AG10803 (cell line): ENCODE results near the gene DDX55.
A peak's percentile ranks its signal among the peaks of the same experiment; 100 is the strongest.

Experiments
- DNase-seq: peaks from one replicate; pipeline ENCODE4 v3.0.0; 2010; ENCODE audit warnings: low read depth
- H3K4me3 ChIP-seq: 2 replicates; pipeline ENCODE4 v1.5.1; 2011; ENCODE audit warnings: mild to moderate bottlenecking, low read length, control low read depth
- TF ChIP-seq, protein P1 (sequence below): conservative IDR thresholded peaks from 2 replicates; pipeline ENCODE4 v1.5.1; 2011; ENCODE audit warnings: mild to moderate bottlenecking, low read length, control low read depth, inconsistent platforms

Gene DDX55

DNA sequence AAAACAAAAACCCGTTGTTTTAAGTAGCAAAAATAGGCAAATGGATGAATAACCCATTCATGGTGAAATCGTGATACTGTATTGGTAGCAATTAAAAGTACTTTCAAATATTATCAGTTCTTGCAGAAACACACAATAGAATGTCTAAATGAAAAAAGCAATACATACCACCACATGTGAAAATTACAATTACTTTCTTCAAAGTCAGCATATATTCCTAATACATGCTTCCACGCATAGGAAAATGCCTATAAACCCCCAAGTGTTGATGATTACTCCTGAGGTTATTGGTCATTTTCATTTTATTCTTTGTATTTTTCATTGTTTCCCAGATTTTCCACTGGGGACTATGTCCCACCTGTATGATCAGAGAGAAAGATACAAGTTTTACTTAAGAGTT, 15.2 kb downstream of the DDX55 start:
- DNase-seq: no peak
- TF ChIP-seq, protein P1, sequence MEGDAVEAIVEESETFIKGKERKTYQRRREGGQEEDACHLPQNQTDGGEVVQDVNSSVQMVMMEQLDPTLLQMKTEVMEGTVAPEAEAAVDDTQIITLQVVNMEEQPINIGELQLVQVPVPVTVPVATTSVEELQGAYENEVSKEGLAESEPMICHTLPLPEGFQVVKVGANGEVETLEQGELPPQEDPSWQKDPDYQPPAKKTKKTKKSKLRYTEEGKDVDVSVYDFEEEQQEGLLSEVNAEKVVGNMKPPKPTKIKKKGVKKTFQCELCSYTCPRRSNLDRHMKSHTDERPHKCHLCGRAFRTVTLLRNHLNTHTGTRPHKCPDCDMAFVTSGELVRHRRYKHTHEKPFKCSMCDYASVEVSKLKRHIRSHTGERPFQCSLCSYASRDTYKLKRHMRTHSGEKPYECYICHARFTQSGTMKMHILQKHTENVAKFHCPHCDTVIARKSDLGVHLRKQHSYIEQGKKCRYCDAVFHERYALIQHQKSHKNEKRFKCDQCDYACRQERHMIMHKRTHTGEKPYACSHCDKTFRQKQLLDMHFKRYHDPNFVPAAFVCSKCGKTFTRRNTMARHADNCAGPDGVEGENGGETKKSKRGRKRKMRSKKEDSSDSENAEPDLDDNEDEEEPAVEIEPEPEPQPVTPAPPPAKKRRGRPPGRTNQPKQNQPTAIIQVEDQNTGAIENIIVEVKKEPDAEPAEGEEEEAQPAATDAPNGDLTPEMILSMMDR: no peak
- no peak overlapping the region for H3K4me3 ChIP-seq

DNA sequence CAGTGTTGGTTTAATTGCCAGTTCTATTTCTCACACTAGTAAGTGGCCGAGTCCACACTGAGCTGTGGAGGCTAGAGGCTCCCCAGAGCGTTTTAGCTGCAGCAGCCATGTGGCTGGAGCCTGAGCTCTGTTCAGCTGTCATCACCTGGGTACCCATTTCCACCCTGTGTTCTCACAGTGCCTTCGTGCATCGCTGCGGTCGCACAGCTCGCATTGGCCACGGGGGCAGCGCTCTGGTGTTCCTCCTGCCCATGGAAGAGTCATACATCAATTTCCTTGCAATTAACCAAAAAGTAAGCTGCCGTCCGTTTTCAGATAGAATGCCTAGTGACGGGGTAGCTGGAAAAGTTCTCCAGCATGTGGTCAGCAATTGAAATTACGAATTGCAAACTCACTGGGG, 15.7 kb downstream of the DDX55 start:
- no peak overlapping the region for H3K4me3 ChIP-seq
- TF ChIP-seq, protein P1: no peak
- no peak for DNase-seq

DNA sequence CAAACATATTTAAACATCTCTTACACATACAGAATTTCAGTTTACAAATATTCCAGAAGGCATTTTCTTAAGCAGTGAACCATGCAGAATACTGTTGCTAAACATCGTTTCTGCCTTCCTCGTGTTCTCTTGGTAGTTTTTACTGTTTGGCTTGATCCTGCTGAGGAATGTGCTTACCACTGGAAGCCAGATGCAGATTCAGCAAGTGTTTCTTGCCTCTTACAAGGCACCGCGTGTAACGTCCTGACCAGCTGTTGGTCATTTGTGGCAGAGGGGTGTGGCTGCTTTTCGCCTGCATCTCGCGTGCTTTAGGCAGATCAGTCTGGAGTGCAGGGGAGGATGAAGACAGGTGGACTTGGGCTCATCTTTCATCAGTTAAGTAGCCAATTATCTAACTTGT, 19.2 kb downstream of the DDX55 start:
- no peak overlapping the region for H3K4me3 ChIP-seq
- DNase-seq: peak; percentile 77
- TF ChIP-seq, protein P1: no peak

DNA sequence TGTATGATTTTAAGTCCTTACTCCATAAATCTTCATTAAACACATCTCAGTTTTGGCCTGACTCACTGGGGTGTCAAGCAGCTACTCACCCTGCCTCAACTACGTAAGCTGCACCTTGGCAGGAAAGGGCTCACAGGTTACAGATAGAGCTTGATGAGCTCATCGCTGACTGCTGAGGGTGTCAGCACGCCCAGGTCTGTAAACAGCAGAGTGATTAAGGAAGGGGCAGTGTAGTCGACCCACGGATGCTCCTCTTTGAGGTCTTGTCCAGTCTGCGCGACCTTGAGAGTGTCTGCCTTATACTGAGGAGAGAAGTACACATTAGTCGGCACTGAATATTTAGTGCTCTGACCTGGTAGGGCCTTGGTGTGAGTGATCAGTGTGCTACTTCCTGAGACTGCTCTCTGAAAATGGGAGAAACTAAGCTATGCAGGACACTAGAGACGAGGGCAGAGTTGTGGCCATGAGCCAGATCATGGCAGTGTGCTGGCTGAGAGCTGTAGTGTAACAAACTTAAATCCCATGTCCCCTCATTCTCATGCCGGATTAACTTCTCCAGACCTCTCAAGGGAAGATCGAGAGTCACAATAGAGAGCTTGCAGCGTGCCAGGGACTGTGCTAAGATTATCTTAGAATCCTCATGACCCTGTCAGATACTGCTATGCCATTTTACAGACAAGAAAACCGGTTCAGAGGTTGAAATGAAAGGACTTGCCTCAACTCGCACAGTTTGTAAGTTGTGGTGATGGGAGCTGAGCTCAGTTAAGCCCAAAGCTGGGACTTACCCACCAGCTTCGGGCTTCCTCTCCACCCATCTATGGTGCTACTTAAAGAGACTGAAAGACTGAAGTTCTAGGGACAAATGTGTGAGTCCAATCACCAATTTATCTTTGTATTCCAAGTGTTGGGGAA, 20.0 kb downstream of the DDX55 start:
- no peak overlapping the region for H3K4me3 ChIP-seq
- TF ChIP-seq, protein P1: no peak
- DNase-seq: no peak

DNA sequence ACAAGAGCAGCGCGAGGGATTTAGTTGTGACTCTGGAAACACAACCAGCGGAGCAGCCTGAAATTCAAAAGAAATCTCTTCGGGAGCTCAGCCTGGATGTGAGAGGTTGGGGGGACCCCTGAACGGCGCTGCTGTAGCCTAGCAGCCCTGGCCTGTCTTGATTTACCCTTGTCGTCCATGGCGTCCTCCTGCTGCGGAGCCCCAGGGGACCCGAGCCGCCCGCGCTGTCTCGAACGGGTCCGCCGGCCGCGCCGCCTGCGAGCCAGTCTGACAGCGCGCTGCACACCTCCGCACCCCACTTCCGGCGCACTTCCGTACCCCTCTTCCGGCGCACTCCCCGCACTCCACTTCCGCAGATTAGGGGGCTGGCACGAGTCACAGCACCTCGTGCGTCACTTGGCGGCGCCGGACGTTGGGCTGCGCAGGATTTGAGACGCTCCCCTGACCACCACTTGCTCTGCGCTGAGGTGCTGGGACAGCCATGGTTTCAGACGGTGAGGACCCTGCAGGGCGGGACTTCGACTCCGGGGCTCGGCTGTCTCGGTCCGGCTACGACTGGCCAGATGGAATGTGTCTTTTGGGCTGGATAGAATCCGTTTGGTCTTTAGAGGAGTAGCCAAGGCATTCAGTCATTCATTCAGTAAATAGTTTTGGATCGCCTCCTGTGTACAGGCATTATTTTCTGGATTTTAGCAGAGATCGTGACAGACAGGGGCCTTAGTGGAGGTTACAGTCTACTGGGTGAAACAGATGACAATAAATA, 31.7 kb downstream of the DDX55 start, which contains the start of the genes EIF2B1 and GTF2H3:
EIF2B1 (minus strand) TSS at position 308 of the 763 bp plus-strand sequence; CDS start at position 179, 129 bp downstream.
GTF2H3 (plus strand) TSS at position 451 of the 763 bp plus-strand sequence; CDS start at position 482, 31 bp downstream.
- peak; percentile 95 for DNase-seq
- TF ChIP-seq, protein P1: no peak
- H3K4me3 ChIP-seq: peak within 1 kb of the TSS; percentile 78

DNA sequence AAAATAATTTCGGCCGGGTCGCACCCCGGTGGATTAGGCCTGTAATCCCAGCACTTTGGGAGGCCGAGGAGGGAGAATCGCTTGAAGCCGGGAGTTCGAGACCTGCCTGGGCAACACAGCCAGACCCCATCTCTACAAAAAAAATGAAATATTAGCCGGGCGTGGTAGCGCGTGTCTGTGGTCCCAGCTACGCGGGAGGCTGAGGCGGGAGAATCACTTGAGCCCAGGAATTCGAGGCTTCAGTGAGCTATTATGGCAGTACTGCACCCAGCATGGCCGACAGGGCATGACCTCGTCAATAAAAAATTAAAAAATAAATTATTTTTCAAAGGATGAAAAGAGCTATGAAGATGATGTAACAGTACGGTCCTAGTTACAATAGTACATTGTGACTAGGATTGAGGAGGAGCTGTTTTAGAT, 32.3 kb downstream of the DDX55 start:
- peak overlapping the region; percentile 78 for H3K4me3 ChIP-seq
- TF ChIP-seq, protein P1: no peak
- no peak for DNase-seq
